Fibroblast of pulmonary artery (primary cell): ENCODE results near the gene HAPLN2.

Experiments
- DNase-seq: peaks from one replicate; pipeline ENCODE4 v3.0.0-alpha.2; 2010; ENCODE audit warnings: low read depth
- H3K4me3 ChIP-seq: replicated peaks from 2 replicates; pipeline ENCODE4 v1.5.1; 2011; ENCODE audit warnings: low read depth, mild to moderate bottlenecking, control low read depth, low read length, moderate library complexity
- CTCF ChIP-seq: IDR thresholded peaks from 2 replicates; pipeline ENCODE4 v1.5.1; 2011; ENCODE audit warnings: mild to moderate bottlenecking, control low read depth, low read length, inconsistent platforms; ENCODE audit errors: missing control alignments

Gene HAPLN2

GRCh38 chr1:156618853-156619581 lies at the start of gene HAPLN2:
Gene HAPLN2, plus strand, starts transcription at chr1:156619415. Its CDS starts 4,076 bp downstream, at chr1:156623491.
- peak; percentile 56 for TF ChIP-seq CTCF
- H3K4me3 ChIP-seq = no peak within 1 kb of the TSS
- DNase-seq = peak; percentile 23

- no peak for TF ChIP-seq CTCF
- peak; percentile 67 for DNase-seq
- peak overlapping the region; percentile 72 for H3K4me3 ChIP-seq
These were observed 47.9 kb upstream of the HAPLN2 start for GRCh38 chr1:156571261-156571852.

GRCh38 chr1:156571919-156572662 lies 47.1 kb upstream of the HAPLN2 start, which contains the start of gene IQGAP3:
Gene IQGAP3, minus strand, starts transcription at chr1:156572565. Its CDS starts 36 bp downstream, at chr1:156572529.
- H3K4me3 ChIP-seq = peak within 1 kb of the TSS; percentile 72

GRCh38 chr1:156572663-156573018 lies 46.6 kb upstream of the HAPLN2 start:
- H3K4me3 ChIP-seq = peak overlapping the region; percentile 72
- TF ChIP-seq CTCF = no peak
- DNase-seq = no peak

More at GRCh38 chr1:156571919-156572662, 47.1 kb upstream of the HAPLN2 start, which contains the start of gene IQGAP3:
- TF ChIP-seq CTCF = no peak
- DNase-seq = peak; percentile 82

- no peak for TF ChIP-seq CTCF
- no peak for DNase-seq
- H3K4me3 ChIP-seq = no peak overlapping the region
These were observed 45.1 kb upstream of the HAPLN2 start for GRCh38 chr1:156574039-156574633.

GRCh38 chr1:156577550-156577949 lies 41.7 kb upstream of the HAPLN2 start:
- no peak overlapping the region for H3K4me3 ChIP-seq
- no peak for TF ChIP-seq CTCF
- DNase-seq = no peak
